SK-N-SH (cell line): ENCODE measurements around the gene MGAT5B. TPM values are rescaled to one million over a fixed set of nuclear protein-coding genes. Genes with fewer than 3 reads are reported as not detected.

Source experiments
- CTCF ChIA-PET: fragments of 300-600, 350-600 bp; formaldehyde crosslinking; extraction: SDS; loops from one replicate; lab custom pipeline; 2021; lab: Yijun Ruan, JAX
- POLR2A ChIA-PET: fragments of 350-600 bp; sonication (Branson Sonifier 250); formaldehyde crosslinking; extraction: SDS; loops from one replicate; lab custom pipeline; 2020; ENCODE audit warnings: antibody characterized with exemption, inconsistent platforms; lab: Yijun Ruan, JAX
- DNase-seq: peaks from one replicate; pipeline ENCODE4 v3.0.0; 2012
- H2AFZ ChIP-seq: fragments of 200-600 bp; sonication (generic); 2 replicates; pipeline ENCODE4 v1.8.1; 2016; ENCODE audit warnings: antibody characterized with exemption, mild to moderate bottlenecking, low read depth
- H3F3A ChIP-seq: fragments of 200-600 bp; sonication (generic); replicated peaks from 2 replicates; pipeline ENCODE3; 2016; ENCODE audit warnings: antibody characterized with exemption, mild to moderate bottlenecking; ENCODE audit not compliant: insufficient read depth
- H3K27ac ChIP-seq, 2 experiments: fragments of 200-500 bp in 1 of 2; fragments of 200-600 bp in 1 of 2; sonication (Bioruptor generic) in 1 of 2; sonication (generic), shearing (Covaris generic) in 1 of 2; 2 replicates each; pipeline versions ENCODE4 v1.5.1 to v1.6.1; 2014 to 2016; ENCODE audit warnings: low read depth in 2 of 2, inconsistent platforms in 1 of 2, low read length in 1 of 2, mild to moderate bottlenecking in 1 of 2, mixed read lengths in 1 of 2
- H3K27me3 ChIP-seq: fragments of 200-600 bp; sonication (generic), shearing (Covaris generic); 2 replicates; pipeline ENCODE4 v1.6.1; 2016; ENCODE audit warnings: mixed run types; ENCODE audit not compliant: insufficient read depth
- H3K36me3 ChIP-seq, 2 experiments: fragments of 200-500 bp in 1 of 2; fragments of 200-600 bp in 1 of 2; sonication (Bioruptor generic) in 1 of 2; sonication (generic) in 1 of 2; replicated peaks in 1 of 2; 2 replicates each; pipeline versions ENCODE3 to v1.5.1; 2014 to 2016; ENCODE audit warnings: low read length in 1 of 2, mild to moderate bottlenecking in 1 of 2; ENCODE audit not compliant: insufficient read depth in 2 of 2, control insufficient read depth in 1 of 2
- H3K4me1 ChIP-seq, 2 experiments: fragments of 200-500 bp in 1 of 2; fragments of 200-600 bp in 1 of 2; sonication (Bioruptor generic) in 1 of 2; sonication (generic), shearing (Covaris generic) in 1 of 2; 2 replicates each; pipeline versions ENCODE4 v1.5.1 to v1.6.1; 2014 to 2016; ENCODE audit warnings: low read depth in 1 of 2, low read length in 1 of 2, mixed run types in 1 of 2; ENCODE audit not compliant: insufficient read depth in 2 of 2, control insufficient read depth in 1 of 2
- H3K4me2 ChIP-seq: fragments of 200-600 bp; sonication (generic), shearing (Covaris generic); 2 replicates; pipeline ENCODE4 v1.6.1; 2017; ENCODE audit warnings: mixed run types
- H3K4me3 ChIP-seq, 2 experiments: fragments of 200-500 bp in 1 of 2; fragments of 200-600 bp in 1 of 2; sonication (Bioruptor generic) in 1 of 2; sonication (generic), shearing (Covaris generic) in 1 of 2; 2 replicates each; pipeline versions ENCODE4 v1.5.1 to v1.8.1; 2014 to 2016; ENCODE audit warnings: low read depth in 2 of 2, inconsistent platforms in 1 of 2, low read length in 1 of 2, mild to moderate bottlenecking in 1 of 2, mixed read lengths in 1 of 2, moderate library complexity in 1 of 2
- H3K79me2 ChIP-seq: fragments of 200-600 bp; sonication (generic); 2 replicates; pipeline ENCODE4 v1.8.1; 2017; ENCODE audit warnings: mild to moderate bottlenecking; ENCODE audit not compliant: insufficient read depth
- H3K9ac ChIP-seq: fragments of 200-600 bp; sonication (generic); 2 replicates; pipeline ENCODE4 v1.6.1; 2017; ENCODE audit warnings: mixed run types
- H3K9me2 ChIP-seq: fragments of 200-600 bp; sonication (generic); 2 replicates; pipeline ENCODE4 v1.6.1; 2017; ENCODE audit warnings: mixed run types
- H3K9me3 ChIP-seq: fragments of 200-600 bp; sonication (generic); 2 replicates; pipeline ENCODE4 v1.6.1; 2017; ENCODE audit warnings: mixed run types, mild to moderate bottlenecking, moderate library complexity
- H4K20me1 ChIP-seq: fragments of 200-600 bp; sonication (generic); 2 replicates; pipeline ENCODE4 v1.6.1; 2017; ENCODE audit warnings: mild to moderate bottlenecking, mixed run types; ENCODE audit not compliant: insufficient read depth
- ELF1 ChIP-seq: IDR thresholded peaks from 2 replicates; pipeline ENCODE4 v1.4.0; 2012
- FOXJ3 ChIP-seq: sonication (generic); formaldehyde crosslinking; IDR thresholded peaks from 2 replicates; pipeline ENCODE4 v1.5.1; 2020; ENCODE audit warnings: mild to moderate bottlenecking, missing genetic modification reagents
- FOXM1 ChIP-seq: IDR thresholded peaks from 2 replicates; pipeline ENCODE4 v1.4.0; 2012; ENCODE audit warnings: low read depth, mild to moderate bottlenecking
- GABPA ChIP-seq: IDR thresholded peaks from 2 replicates; pipeline ENCODE4 v1.4.0; 2012; ENCODE audit warnings: low read depth, mild to moderate bottlenecking
- IRF3 ChIP-seq: fragments of 150-350 bp; IDR thresholded peaks from 2 replicates; pipeline ENCODE4 v1.6.1; 2016; ENCODE audit warnings: mild to moderate bottlenecking, low read depth, low read length
- JUND ChIP-seq: IDR thresholded peaks from 2 replicates; pipeline ENCODE4 v1.4.0; 2012
- MAX ChIP-seq: IDR thresholded peaks from 2 replicates; pipeline ENCODE4 v1.4.0; 2012; ENCODE audit warnings: low read depth
- NFIC ChIP-seq: IDR thresholded peaks from 2 replicates; pipeline ENCODE4 v1.4.0; 2012; ENCODE audit warnings: borderline replicate concordance
- PBX3 ChIP-seq: IDR thresholded peaks from 2 replicates; pipeline ENCODE4; 2012
- RAD21 ChIP-seq: IDR thresholded peaks from 2 replicates; pipeline ENCODE4 v1.6.1; 2012; ENCODE audit warnings: mild to moderate bottlenecking, low read length
- RCOR1 ChIP-seq: fragments of 150-350 bp; IDR thresholded peaks from 2 replicates; pipeline ENCODE4 v1.6.1; 2017; ENCODE audit warnings: antibody characterized with exemption, low read length
- RFX5 ChIP-seq: IDR thresholded peaks from 2 replicates; pipeline ENCODE4 v1.6.1; 2012; ENCODE audit warnings: mild to moderate bottlenecking, improper control_type of control experiment, low read length
- SIN3A ChIP-seq: IDR thresholded peaks from 2 replicates; pipeline ENCODE4 v1.6.1; 2012; ENCODE audit warnings: low read depth, mild to moderate bottlenecking, low read length, moderate library complexity, borderline replicate concordance
- SMC3 ChIP-seq: IDR thresholded peaks from 2 replicates; pipeline ENCODE4 v1.6.1; 2012; ENCODE audit warnings: low read depth, low read length, improper control_type of control experiment
- YY1 ChIP-seq: IDR thresholded peaks from 2 replicates; pipeline ENCODE4 v1.4.0; 2012; ENCODE audit warnings: low read depth, mild to moderate bottlenecking
- WGBS: methylation state at CpG from one replicate; pipeline ENCODE4 v1.1.6; 2017; ENCODE audit warnings: low lambda C conversion rate; 5-methylcytosine and 5-hydroxymethylcytosine counted together
- polyA plus RNA-seq, 3 experiments: library from polyadenylated mRNA; depleted of rRNA; stranded (reverse); fragments of >200 nt; gene quantifications; 2 replicates each; pipeline ENCODE4 v1.2.3, GENCODE V29; 2012
- TF ChIP-seq, protein P1 (sequence below): fragments of 200-600 bp; sonication (generic); IDR thresholded peaks from 2 replicates; pipeline ENCODE4 v1.6.1; 2017; ENCODE audit warnings: antibody characterized with exemption, mild to moderate bottlenecking, moderate library complexity
- TF ChIP-seq, protein P2 (sequence below): IDR thresholded peaks from 2 replicates; pipeline ENCODE4 v1.4.0; 2012; ENCODE audit warnings: low read depth, borderline replicate concordance
- TF ChIP-seq, protein P3 (sequence below): fragments of 150-350 bp; IDR thresholded peaks from 2 replicates; pipeline ENCODE4 v1.6.1; 2017; ENCODE audit warnings: antibody characterized with exemption, low read length, low read depth, borderline replicate concordance
- TF ChIP-seq, protein P4 (sequence below): IDR thresholded peaks from 2 replicates; pipeline ENCODE4 v1.6.1; 2012; ENCODE audit warnings: mild to moderate bottlenecking, low read depth, low read length, moderate library complexity

Gene MGAT5B
- polyA plus RNA-seq, 1 of the 3 experiments (the other 2 are of a cell fraction): 13.8 TPM

DNA sequence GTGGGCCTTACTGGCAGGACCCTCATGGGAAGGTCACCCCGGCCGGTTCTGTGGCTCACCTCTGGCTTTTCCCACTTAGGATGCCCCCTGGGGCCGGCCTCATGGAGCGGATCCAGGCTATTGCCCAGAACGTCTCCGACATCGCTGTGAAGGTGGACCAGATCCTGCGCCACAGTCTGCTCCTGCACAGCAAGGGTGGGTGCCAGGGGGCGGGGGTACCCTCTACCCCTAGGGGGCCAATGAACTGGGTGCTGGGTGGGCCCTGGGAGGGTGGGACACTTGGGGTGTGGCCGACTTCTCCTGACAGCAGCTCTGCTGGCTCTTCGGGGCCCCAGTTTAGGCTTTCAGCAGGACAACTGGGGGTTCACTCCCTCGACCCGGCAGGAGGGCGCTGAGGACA, 34.3 kb downstream of the MGAT5B start:
- Histone ChIP-seq H3K79me2 (no peaks in the 10 kb centered on the region), H3F3A (no peaks in the 10 kb centered on the region), H3K9me2 (no peaks in the 10 kb centered on the region), H3K4me3 (no peak overlapping the region), H3K27ac (no peak overlapping the region), H3K27me3 (no peaks in the 10 kb centered on the region), H2AFZ (no peak overlapping the region), H3K4me1 (peaks cover 0 to 31% of the 10 kb centered on the region in 2 experiments; a peak in 1 of 4 replicates), H3K4me2 (no peak overlapping the region), H4K20me1 (peaks cover 7% of the 10 kb centered on the region), H3K9ac (no peak overlapping the region), H3K9me3 (no peaks in the 10 kb centered on the region), H3K36me3 (peaks cover 1 to 3% of the 10 kb centered on the region in 2 experiments)
- POLR2A ChIA-PET: no interaction called here
- DNase-seq: no peak
- 61% methylated on average over 7 of the region's 14 CpGs for WGBS
- TF ChIP-seq SMC3 (no peak), FOXJ3 (CRISPR knock-in tag) (no peak), RCOR1 (no peak), FOXM1 (no peak), YY1 (no peak), RAD21 (no peak), NFIC (no peak), SIN3A (no peak), IRF3 (no peak), GABPA (no peak), ELF1 (no peak), JUND (no peak), MAX (no peak), PBX3 (no peak), RFX5 (no peak)
- TF ChIP-seq, protein P1, sequence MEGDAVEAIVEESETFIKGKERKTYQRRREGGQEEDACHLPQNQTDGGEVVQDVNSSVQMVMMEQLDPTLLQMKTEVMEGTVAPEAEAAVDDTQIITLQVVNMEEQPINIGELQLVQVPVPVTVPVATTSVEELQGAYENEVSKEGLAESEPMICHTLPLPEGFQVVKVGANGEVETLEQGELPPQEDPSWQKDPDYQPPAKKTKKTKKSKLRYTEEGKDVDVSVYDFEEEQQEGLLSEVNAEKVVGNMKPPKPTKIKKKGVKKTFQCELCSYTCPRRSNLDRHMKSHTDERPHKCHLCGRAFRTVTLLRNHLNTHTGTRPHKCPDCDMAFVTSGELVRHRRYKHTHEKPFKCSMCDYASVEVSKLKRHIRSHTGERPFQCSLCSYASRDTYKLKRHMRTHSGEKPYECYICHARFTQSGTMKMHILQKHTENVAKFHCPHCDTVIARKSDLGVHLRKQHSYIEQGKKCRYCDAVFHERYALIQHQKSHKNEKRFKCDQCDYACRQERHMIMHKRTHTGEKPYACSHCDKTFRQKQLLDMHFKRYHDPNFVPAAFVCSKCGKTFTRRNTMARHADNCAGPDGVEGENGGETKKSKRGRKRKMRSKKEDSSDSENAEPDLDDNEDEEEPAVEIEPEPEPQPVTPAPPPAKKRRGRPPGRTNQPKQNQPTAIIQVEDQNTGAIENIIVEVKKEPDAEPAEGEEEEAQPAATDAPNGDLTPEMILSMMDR: no peak
- TF ChIP-seq, protein P2, sequence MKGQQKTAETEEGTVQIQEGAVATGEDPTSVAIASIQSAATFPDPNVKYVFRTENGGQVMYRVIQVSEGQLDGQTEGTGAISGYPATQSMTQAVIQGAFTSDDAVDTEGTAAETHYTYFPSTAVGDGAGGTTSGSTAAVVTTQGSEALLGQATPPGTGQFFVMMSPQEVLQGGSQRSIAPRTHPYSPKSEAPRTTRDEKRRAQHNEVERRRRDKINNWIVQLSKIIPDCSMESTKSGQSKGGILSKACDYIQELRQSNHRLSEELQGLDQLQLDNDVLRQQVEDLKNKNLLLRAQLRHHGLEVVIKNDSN: no peak
- TF ChIP-seq, protein P3, sequence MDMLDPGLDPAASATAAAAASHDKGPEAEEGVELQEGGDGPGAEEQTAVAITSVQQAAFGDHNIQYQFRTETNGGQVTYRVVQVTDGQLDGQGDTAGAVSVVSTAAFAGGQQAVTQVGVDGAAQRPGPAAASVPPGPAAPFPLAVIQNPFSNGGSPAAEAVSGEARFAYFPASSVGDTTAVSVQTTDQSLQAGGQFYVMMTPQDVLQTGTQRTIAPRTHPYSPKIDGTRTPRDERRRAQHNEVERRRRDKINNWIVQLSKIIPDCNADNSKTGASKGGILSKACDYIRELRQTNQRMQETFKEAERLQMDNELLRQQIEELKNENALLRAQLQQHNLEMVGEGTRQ: no peak
- TF ChIP-seq, protein P4, sequence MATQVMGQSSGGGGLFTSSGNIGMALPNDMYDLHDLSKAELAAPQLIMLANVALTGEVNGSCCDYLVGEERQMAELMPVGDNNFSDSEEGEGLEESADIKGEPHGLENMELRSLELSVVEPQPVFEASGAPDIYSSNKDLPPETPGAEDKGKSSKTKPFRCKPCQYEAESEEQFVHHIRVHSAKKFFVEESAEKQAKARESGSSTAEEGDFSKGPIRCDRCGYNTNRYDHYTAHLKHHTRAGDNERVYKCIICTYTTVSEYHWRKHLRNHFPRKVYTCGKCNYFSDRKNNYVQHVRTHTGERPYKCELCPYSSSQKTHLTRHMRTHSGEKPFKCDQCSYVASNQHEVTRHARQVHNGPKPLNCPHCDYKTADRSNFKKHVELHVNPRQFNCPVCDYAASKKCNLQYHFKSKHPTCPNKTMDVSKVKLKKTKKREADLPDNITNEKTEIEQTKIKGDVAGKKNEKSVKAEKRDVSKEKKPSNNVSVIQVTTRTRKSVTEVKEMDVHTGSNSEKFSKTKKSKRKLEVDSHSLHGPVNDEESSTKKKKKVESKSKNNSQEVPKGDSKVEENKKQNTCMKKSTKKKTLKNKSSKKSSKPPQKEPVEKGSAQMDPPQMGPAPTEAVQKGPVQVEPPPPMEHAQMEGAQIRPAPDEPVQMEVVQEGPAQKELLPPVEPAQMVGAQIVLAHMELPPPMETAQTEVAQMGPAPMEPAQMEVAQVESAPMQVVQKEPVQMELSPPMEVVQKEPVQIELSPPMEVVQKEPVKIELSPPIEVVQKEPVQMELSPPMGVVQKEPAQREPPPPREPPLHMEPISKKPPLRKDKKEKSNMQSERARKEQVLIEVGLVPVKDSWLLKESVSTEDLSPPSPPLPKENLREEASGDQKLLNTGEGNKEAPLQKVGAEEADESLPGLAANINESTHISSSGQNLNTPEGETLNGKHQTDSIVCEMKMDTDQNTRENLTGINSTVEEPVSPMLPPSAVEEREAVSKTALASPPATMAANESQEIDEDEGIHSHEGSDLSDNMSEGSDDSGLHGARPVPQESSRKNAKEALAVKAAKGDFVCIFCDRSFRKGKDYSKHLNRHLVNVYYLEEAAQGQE: no peak
- CTCF ChIA-PET: interaction anchor here (0.9 to 1.5 kb wide), 3 partner anchors 17 to 154 kb away, joined by 4 to 6 read pairs (median 4); partner anchors contain the start of gene MGAT5B
